ENCODE data around the gene DAB2IP.

DNA sequence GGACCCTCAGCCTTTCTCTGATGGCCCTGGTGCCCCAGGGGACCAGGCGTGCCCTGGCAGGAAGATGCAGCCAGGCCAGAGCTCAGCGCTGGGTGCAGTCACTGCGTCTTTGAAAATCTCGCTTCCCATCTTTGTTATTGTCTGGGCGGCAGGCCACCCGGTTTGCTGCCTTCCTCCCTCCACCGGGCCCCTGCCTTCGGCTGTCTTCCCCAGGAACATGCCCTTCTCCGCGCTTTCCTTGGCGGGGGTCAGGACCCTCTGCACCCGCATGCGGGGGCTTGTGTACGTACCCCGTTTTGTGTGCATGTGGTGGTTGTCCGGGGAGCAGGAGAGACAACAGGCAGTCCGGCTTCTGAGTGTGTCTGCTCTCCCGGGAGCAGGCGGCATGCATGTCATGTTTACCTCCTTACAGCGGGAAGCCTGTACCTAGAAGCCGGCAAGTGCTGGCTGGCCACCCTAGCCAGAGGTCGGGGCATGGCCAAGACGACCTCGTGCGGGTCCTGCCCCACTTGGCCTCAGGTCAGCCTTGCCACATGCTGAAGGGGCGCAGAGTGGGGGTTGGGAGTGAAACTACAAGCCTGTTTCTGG is 49.5 kb downstream of the DAB2IP start:
- TF ChIP-seq, protein P1, sequence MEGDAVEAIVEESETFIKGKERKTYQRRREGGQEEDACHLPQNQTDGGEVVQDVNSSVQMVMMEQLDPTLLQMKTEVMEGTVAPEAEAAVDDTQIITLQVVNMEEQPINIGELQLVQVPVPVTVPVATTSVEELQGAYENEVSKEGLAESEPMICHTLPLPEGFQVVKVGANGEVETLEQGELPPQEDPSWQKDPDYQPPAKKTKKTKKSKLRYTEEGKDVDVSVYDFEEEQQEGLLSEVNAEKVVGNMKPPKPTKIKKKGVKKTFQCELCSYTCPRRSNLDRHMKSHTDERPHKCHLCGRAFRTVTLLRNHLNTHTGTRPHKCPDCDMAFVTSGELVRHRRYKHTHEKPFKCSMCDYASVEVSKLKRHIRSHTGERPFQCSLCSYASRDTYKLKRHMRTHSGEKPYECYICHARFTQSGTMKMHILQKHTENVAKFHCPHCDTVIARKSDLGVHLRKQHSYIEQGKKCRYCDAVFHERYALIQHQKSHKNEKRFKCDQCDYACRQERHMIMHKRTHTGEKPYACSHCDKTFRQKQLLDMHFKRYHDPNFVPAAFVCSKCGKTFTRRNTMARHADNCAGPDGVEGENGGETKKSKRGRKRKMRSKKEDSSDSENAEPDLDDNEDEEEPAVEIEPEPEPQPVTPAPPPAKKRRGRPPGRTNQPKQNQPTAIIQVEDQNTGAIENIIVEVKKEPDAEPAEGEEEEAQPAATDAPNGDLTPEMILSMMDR (IDR thresholded peaks at IDR 0.05) = no peak
- no peak for TF ChIP-seq ZFX (IDR thresholded peaks at IDR 0.05; ENCODE audit: borderline replicate concordance)
